ENCODE results near the gene TCF4. TPM values are rescaled to one million over a fixed set of nuclear protein-coding genes. Genes with fewer than 3 reads are reported as not detected.

The TCF4 gene
- total RNA-seq, 1 donor from 2014 or later, result 115 TPM

GRCh38 chr18:55337908-55338521 lies 250.0 kb downstream of the TCF4 start:
- H3K4me3 Mint-ChIP-seq (ENCODE audit: unreplicated experiment), result no peak overlapping the region
- peak; percentile 32 for FAIRE-seq
- Histone ChIP-seq H3K9ac (ENCODE audit: low read length) (peak overlapping the region; percentile 60), H3K27ac (ENCODE audit: low read depth, low read length) (no peak overlapping the region), H2AFZ (ENCODE audit: low read depth, low read length) (no peak overlapping the region), H3K4me1 (ENCODE audit: insufficient read depth, low read length) (peaks cover 15% of the 10 kb centered on the region), H3K27me3 (ENCODE audit: insufficient read depth, low read length) (no peaks in the 10 kb centered on the region), H3K4me3 (ENCODE audit: insufficient read depth, low read depth, low read length) (peak overlapping the region; percentile 8), H3K4me2 (ENCODE audit: low read length) (peak overlapping the region; percentile 79), H3K9me3 (ENCODE audit: insufficient read depth, low read depth, low read length) (no peaks in the 10 kb centered on the region), H3K36me3 (ENCODE audit: insufficient read depth, low read length) (no peaks in the 10 kb centered on the region), H4K20me1 (ENCODE audit: insufficient read depth, low read length) (no peaks in the 10 kb centered on the region), H3K79me2 (ENCODE audit: insufficient read depth, low read length) (peaks cover 16% of the 10 kb centered on the region)
- peak; percentile 27 for DNase-seq (ENCODE audit: low read depth)
- H3K27ac Mint-ChIP-seq (ENCODE audit: unreplicated experiment), result no peak overlapping the region
- no peaks in the 10 kb centered on the region for H3K9me3 Mint-ChIP-seq (ENCODE audit: unreplicated experiment)
- peaks cover 7% of the 10 kb centered on the region for H3K4me1 Mint-ChIP-seq (ENCODE audit: low read depth, unreplicated experiment)
- TF ChIP-seq EZH2 (IDR thresholded peaks at IDR 0.05; ENCODE audit: insufficient read depth, low read length) (no peak), CTCF (IDR thresholded peaks at IDR 0.05; ENCODE audit: insufficient read depth, low read depth, low read length) (no peak)
- H3K27me3 Mint-ChIP-seq (ENCODE audit: low read depth, unreplicated experiment), result no peaks in the 10 kb centered on the region
- peaks cover 3% of the 10 kb centered on the region for H3K36me3 Mint-ChIP-seq (ENCODE audit: low read depth, unreplicated experiment)

GRCh38 chr18:55337138-55337537 lies 250.9 kb downstream of the TCF4 start:
- H3K27ac ChIP-seq (ENCODE audit: low read depth, low read length), result no peak overlapping the region

More at GRCh38 chr18:55337138-55337537, 250.9 kb downstream of the TCF4 start:
- Histone ChIP-seq H3K79me2 (ENCODE audit: insufficient read depth, low read length) (peaks cover 8% of the 10 kb centered on the region), H3K9me3 (ENCODE audit: insufficient read depth, low read depth, low read length) (no peaks in the 10 kb centered on the region), H3K27me3 (ENCODE audit: insufficient read depth, low read length) (no peaks in the 10 kb centered on the region), H3K9ac (ENCODE audit: low read length) (no peak overlapping the region), H2AFZ (ENCODE audit: low read depth, low read length) (no peak overlapping the region), H3K4me3 (ENCODE audit: insufficient read depth, low read depth, low read length) (no peak overlapping the region), H3K4me2 (ENCODE audit: low read length) (no peak overlapping the region), H3K36me3 (ENCODE audit: insufficient read depth, low read length) (no peaks in the 10 kb centered on the region), H3K4me1 (ENCODE audit: insufficient read depth, low read length) (peaks cover 15% of the 10 kb centered on the region), H4K20me1 (ENCODE audit: insufficient read depth, low read length) (no peaks in the 10 kb centered on the region)
- no peak for DNase-seq (ENCODE audit: low read depth)
- Mint-ChIP-seq H3K9me3 (ENCODE audit: unreplicated experiment) (no peaks in the 10 kb centered on the region), H3K27ac (ENCODE audit: unreplicated experiment) (no peak overlapping the region), H3K36me3 (ENCODE audit: low read depth, unreplicated experiment) (peaks cover 3% of the 10 kb centered on the region), H3K4me3 (ENCODE audit: unreplicated experiment) (no peak overlapping the region), H3K27me3 (ENCODE audit: low read depth, unreplicated experiment) (no peaks in the 10 kb centered on the region), H3K4me1 (ENCODE audit: low read depth, unreplicated experiment) (peaks cover 7% of the 10 kb centered on the region)
- TF ChIP-seq CTCF (IDR thresholded peaks at IDR 0.05; ENCODE audit: insufficient read depth, low read depth, low read length) (no peak), EZH2 (IDR thresholded peaks at IDR 0.05; ENCODE audit: insufficient read depth, low read length) (no peak)
- no peak for FAIRE-seq
